HG03095 (cell line): ENCODE data around the gene PTPRN2.
"Not testable (repeated sequence)": the region's sequence is repeated elsewhere in the genome, so short reads cannot be mapped to it uniquely, and the experiment has no call there.

Experiments
- ATAC-seq: cut with Tn5 transposase; IDR thresholded peaks from one replicate; pipeline ENCODE4 v1.9.1; 2021; ENCODE audit warnings: moderate library complexity; ENCODE audit not compliant: unreplicated experiment

PTPRN2 gene

DNA sequence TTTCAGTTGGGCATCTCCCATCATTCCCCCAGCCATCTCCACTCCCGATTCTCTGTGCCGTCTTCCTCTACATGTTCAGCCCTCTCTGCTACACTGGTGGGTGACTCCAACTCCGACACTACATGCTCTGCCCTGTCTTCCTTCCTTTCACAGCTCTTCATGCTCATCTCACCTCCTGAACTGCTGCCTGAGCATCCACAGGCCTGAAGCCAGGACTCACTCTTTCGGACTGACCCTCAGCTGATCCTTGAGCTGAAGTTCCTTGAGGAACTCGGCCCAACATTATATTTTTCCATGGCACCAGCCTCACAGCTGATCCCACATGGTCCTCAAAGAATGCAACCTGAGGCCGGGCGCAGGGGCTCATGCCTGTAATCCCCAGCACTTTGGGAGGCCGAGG, 538.4 kb downstream of the PTPRN2 start:
- ATAC-seq: no peak

DNA sequence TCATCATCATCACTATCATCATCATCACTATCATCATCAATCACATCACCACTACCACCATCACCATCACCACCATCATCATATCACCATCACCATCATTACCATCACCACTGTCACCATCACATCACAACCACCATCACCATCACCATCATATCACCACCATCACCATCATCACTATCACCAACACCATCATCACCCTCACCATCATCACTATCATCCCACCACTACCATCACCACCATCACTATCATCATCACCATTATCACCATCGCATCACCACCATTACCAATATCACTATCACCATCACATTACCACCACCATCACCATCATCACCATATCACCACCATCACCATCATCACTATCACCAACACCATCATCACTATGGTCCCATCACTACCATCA, 539.1 kb downstream of the PTPRN2 start:
- no peak for ATAC-seq

DNA sequence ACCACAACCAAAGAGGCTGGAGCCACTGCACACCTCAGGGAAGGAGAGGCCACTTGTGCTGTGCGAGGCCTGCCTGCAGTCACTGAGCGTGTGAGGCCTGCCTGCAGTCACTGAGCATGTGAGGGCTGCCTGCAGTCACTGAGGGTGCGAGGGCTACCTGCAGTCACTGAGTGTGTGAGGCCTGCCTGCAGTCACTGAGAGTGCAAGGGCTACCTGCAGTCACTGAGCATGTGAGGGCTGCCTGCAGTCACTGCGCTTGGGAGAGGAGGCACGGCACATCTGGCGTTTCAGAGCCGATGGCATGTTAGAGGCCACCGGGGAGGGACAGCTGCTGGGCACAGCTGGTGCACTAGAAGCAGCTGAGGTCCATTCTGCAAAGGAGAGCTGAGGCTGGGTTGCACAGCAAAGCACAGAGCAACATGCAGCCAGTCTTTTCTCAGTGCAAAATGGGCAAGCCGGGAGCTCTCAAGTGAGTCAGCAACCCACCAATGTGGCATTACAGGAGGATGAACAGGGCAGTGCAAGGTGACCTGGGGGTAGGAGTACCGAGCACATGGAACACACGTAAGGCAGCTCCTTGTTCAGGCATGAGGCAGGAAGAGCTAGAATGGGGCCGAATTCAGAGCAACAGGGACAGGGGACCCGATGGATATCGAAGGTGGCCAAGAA, 540.1 kb downstream of the PTPRN2 start:
- no peak for ATAC-seq

DNA sequence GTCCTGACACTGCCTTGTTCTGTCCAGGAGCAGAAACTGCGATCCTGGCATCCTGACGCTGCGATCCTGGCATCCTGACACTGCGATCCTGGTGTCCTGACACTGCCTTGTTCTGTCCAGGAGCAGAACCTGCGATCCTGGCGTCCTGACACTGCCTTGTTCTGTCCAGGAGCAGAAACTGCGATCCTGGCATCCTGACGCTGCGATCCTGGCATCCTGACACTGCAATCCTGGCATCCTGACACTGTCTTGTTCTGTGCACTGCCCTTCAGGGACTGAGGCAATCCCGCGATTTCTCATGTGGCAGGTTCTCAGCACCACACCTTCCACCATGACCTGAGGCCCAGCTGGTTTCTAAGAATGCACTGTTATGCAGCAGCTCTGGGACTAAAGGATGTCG, 541.4 kb downstream of the PTPRN2 start:
- ATAC-seq: not testable (repeated sequence)

- ATAC-seq: no peak
These were observed 543.2 kb downstream of the PTPRN2 start for GRCh38 chr7:158044482-158044823.

GRCh38 chr7:158043551-158044481, 543.8 kb downstream of the PTPRN2 start:
- ATAC-seq: no peak

- ATAC-seq: no peak
These were observed 545.3 kb downstream of the PTPRN2 start for GRCh38 chr7:158042156-158042880.

DNA sequence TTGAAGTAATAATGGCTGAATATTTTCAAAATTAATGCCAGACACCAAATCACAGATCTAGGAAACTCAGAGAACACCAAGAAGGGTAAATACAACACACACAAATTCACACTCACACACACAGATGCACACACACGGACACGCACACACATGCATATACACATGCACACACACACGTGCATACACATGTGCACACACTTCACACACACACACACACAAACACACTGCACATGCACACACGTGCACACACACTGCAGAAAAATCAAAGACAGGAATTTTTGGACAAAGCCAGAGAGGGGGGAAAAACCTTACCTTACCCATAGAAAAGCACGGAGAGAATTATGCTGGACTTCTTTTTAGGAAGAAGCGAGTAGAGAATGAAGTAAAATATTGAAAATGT, 547.4 kb downstream of the PTPRN2 start:
- ATAC-seq: no peak

DNA sequence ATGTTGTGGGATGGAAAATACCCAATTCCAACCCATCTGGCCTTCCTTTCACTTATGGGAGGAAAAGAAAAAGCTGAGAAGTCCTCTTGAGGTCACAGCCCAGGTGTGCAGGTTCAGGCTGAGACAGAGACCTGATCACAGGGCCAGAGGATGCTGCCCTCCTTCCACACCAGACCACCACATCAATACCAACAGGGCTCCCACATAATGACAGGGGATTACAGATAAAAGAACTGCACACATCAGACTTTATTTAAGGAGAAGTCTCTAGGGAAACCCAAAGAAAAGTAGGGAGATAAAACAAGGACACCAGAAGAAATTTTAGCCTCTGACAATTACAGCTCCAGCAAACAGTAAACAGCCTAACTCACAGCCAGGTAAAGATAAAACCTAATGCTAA, 548.4 kb downstream of the PTPRN2 start:
- no peak for ATAC-seq

- no peak for ATAC-seq
These were observed 550.4 kb downstream of the PTPRN2 start for GRCh38 chr7:158037211-158037610.

- no peak for ATAC-seq
These were observed 552.3 kb downstream of the PTPRN2 start for GRCh38 chr7:158035343-158035742.

DNA sequence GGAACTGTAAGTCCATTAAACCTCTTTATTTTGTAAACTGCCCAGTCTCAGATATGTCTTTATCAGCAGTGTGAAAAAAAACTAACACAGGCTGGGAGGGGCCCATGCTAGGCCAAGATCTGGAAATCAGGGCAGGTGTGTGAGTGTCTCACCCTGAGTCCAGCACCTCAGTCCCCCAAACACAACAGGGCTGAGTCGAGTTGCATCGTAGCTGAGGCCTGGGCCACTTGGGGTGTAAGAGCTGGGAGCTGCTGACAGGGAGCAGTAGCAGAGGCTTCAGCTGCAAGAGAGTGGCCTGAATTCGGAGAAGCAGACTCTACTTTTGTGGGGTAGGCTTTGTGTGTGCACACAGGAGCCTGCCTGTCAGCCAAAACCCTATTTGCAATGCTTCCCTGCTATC, 553.1 kb downstream of the PTPRN2 start:
- no peak for ATAC-seq

- not testable (repeated sequence) for ATAC-seq
These were observed 553.7 kb downstream of the PTPRN2 start for GRCh38 chr7:158033925-158034324.

- no peak for ATAC-seq
These were observed 554.4 kb downstream of the PTPRN2 start for GRCh38 chr7:158033196-158033595.

DNA sequence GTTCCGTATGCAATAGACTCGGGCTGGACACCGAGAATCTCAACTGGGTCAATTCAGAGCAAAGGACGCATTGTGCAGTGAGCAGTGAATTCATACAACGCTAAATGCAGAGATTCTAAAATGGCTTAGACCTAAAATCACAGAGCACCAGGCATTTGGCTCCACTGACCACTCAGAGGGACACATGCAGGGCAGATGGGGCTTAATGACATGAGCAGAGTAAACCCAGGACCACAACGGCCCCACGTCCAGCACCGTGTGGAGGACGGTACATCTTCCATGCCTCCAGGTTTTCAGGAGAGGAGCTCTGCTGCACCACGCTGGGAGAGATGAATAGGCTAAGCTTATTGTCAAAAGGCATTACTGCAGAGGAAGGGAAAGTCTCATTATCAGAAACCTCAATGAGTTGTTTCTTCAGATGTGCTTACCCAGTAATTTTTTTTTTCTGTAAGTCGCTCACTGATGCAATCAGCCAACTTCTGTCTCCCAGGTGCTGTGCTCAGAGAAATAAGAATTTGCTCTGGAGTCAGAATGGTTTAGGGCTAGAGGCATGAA, 555.0 kb downstream of the PTPRN2 start:
- ATAC-seq: no peak

DNA sequence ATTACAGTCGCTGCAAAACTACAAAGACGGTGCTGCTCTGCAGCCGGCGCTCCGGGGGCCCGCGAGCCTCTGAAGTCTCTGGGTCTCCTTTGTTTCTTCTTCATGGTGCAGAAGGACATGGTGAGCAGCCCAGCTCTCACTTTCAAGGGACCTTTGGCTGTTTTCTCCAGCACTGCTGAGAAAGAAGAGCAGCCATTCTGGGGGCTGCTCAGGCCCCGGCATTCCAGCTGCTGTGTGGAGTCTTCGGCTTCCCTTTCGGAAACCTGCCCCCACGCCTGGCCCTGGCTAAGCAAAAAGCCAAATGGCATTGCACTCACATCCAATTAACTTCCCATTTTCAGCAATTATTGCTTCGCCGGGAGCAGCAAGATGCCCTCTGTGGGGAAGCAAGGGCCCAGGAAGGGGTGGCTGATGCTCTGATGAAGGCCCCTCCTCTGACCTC, 555.7 kb downstream of the PTPRN2 start:
- no peak for ATAC-seq

GRCh38 chr7:158030566-158030965, 557.1 kb downstream of the PTPRN2 start:
- ATAC-seq: no peak

DNA sequence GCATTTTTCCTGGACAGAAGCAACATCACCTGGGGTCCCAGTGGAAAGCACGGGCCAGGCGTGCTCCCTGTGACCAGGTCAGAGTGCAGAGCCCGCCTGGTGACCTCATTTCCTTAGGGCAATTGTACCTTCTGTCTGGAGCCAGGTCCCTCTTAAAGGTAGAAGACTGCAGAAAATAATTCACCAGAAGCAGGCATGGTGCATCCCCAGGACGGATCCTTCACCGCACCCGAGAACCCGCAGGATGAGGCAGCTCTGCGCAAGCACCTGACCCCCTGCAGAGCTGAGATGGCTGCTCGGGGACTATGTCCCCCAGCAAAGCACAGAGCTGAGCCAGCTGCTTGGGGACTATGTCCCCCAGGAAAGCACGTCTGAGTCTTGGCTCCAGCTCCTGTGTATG, 557.6 kb downstream of the PTPRN2 start:
- no peak for ATAC-seq

- ATAC-seq: no peak
These were observed 558.1 kb downstream of the PTPRN2 start for GRCh38 chr7:158029509-158029908.

DNA sequence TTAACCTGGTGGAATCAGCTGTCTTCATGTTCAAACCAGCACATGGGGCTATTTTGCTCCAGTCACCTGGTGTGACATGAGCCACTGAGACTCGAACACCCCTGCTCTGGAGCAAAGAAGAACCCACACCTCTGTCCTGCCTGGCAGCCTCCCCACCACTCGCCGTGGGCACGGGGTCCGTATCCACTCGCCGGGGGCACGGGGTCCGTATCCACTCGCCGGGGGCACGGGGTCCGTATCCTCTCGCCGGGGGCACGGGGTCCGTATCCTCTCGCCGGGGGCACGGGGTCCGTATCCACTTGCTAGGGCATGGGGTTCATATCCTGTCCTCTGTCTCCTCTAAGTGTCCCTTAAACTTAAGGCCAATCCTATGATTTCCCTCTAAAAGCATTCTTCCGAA, 558.7 kb downstream of the PTPRN2 start:
- ATAC-seq: no peak

DNA sequence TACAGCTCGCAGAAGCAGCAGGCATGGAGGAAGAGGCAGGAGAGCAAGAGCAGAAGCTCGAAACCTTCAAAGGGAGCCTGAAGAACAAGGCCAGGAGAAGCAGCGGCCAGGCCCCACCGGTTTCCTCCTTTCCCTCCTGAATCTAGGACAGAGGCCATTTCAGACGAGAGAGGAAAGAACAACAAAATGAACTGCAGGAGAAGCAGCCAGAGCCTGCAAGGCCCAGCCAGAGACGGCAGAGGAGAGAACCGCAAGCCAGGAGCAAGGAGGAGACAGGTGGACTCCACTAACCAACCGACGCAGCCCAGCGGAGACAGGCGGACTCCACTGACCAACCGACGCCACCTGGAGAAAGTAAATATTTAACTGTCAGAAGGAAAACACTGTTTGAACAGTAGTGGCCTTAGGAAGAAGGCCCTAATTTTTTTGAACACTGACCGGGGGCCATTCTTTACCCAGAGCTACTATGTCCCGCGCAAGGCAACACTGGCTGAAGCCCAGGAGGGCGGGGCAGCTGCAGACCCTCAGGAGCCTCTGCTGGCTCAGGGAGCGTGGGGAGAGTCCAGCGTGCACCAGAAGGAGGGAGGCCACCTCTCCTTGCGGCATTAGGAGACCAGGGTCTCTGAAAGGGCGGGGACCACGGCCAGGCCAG, 559.2 kb downstream of the PTPRN2 start:
- no peak for ATAC-seq
